ENCODE data around the gene CRTAC1. TPM values are rescaled to one million over a fixed set of nuclear protein-coding genes. Genes with fewer than 3 reads are reported as not detected.

CRTAC1 gene
- total and polyA plus RNA-seq, 2 experiments from 2014 or later = 0.30 to 8.0 TPM

DNA sequence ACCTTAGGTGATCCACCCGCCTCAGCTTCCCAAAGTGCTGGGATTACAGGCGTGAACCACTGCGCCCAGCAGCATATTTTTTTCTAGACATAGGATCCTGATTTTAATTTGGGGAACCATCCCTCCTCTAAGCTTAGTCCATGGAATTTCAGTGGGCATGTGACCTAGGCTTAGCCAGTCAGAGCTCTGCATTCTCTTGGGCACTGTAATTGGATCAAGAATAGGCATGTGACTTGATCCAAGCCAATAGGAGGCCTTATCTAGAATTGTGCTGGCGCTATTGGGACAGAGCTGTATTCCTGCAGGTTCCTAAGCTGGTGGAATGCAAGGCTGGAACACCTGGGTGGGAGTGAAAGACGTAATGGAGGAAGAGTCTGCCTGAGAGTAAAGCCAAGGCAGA is 36.7 kb upstream of the CRTAC1 start:
- no peaks in the 10 kb centered on the region for H3K9me3 ChIP-seq (ENCODE audit: low read depth)
- H3K27ac ChIP-seq = no peak overlapping the region
- no peak for DNase-seq (ENCODE audit: low read depth in 1 of 2, low spot score in 1 of 2)
- TF ChIP-seq CTCF (IDR thresholded peaks at IDR 0.05; ENCODE audit: low read depth, low read length) = no peak
- no peaks in the 10 kb centered on the region for H3K36me3 ChIP-seq
- H3K27me3 ChIP-seq = peaks cover 6% of the 10 kb centered on the region
- no peaks in the 10 kb centered on the region for H3K4me1 ChIP-seq (ENCODE audit: low read depth)
- no peak overlapping the region for H3K4me3 ChIP-seq

DNA sequence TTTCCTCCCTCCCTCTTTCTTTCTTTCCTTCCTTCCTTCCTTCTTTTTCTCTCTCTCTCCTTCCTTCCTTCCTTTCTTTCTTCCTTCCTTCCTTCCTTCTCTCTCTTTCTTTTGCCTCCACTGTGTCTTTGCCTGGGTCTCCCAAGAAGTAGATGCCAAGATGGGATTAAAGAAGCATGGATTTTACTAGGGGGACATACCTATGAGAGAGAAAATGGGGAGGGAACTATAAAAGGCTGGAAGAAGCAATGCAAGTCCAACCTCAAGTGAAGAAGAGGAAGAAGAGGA is 33.3 kb upstream of the CRTAC1 start:
- H3K4me1 ChIP-seq (ENCODE audit: low read depth) = no peaks in the 10 kb centered on the region
- no peak overlapping the region for H3K4me3 ChIP-seq
- DNase-seq (ENCODE audit: low read depth in 1 of 2, low spot score in 1 of 2) = no peak
- H3K27ac ChIP-seq = no peak overlapping the region
- peaks cover 6% of the 10 kb centered on the region for H3K27me3 ChIP-seq
- no peaks in the 10 kb centered on the region for H3K9me3 ChIP-seq (ENCODE audit: low read depth)
- no peaks in the 10 kb centered on the region for H3K36me3 ChIP-seq
- TF ChIP-seq CTCF (IDR thresholded peaks at IDR 0.05; ENCODE audit: low read depth, low read length) = no peak

- Histone ChIP-seq H3K36me3 (no peaks in the 10 kb centered on the region), H3K27ac (no peak overlapping the region), H3K4me3 (no peak overlapping the region), H3K4me1 (ENCODE audit: low read depth) (no peaks in the 10 kb centered on the region), H3K9me3 (ENCODE audit: low read depth) (no peaks in the 10 kb centered on the region), H3K27me3 (peaks cover 6% of the 10 kb centered on the region)
- no peak for TF ChIP-seq CTCF (IDR thresholded peaks at IDR 0.05; ENCODE audit: low read depth, low read length)
- DNase-seq (ENCODE audit: low read depth in 1 of 2, low spot score in 1 of 2) = no peak
Observed at GRCh38 chr10:98062424-98062823, 32.0 kb upstream of the CRTAC1 start.

- Histone ChIP-seq H3K9me3 (ENCODE audit: low read depth) (no peaks in the 10 kb centered on the region), H3K27ac (no peak overlapping the region), H3K27me3 (peaks cover 6% of the 10 kb centered on the region), H3K36me3 (no peaks in the 10 kb centered on the region), H3K4me1 (ENCODE audit: low read depth) (no peaks in the 10 kb centered on the region), H3K4me3 (no peak overlapping the region)
- DNase-seq (ENCODE audit: low read depth in 1 of 2, low spot score in 1 of 2) = no peak
- TF ChIP-seq CTCF (IDR thresholded peaks at IDR 0.05; ENCODE audit: low read depth, low read length) = no peak
Observed at GRCh38 chr10:98060079-98060478, 29.7 kb upstream of the CRTAC1 start.

GRCh38 chr10:98058295-98058694 is 27.9 kb upstream of the CRTAC1 start:
- Histone ChIP-seq H3K9me3 (ENCODE audit: low read depth) (no peaks in the 10 kb centered on the region), H3K27ac (no peak overlapping the region), H3K27me3 (peaks cover 4% of the 10 kb centered on the region), H3K4me1 (ENCODE audit: low read depth) (no peaks in the 10 kb centered on the region), H3K36me3 (no peaks in the 10 kb centered on the region), H3K4me3 (no peak overlapping the region)
- TF ChIP-seq CTCF (IDR thresholded peaks at IDR 0.05; ENCODE audit: low read depth, low read length) = no peak
- DNase-seq (ENCODE audit: low read depth in 1 of 2, low spot score in 1 of 2) = no peak
